HepG2 (cell line): ENCODE measurements around the gene PRKD2. TPM values are rescaled to one million over a fixed set of nuclear protein-coding genes. Genes with fewer than 3 reads are reported as not detected.
A peak's percentile ranks its signal among the peaks of the same experiment; 100 is the strongest.

ENCODE experiments used
- AGO1 ChIP-seq: fragments of 200-400 bp; formaldehyde crosslinking; IDR thresholded peaks from 2 replicates; pipeline ENCODE4 v1.6.1; 2017; ENCODE audit warnings: mild to moderate bottlenecking, low read depth, low read length, moderate library complexity; ENCODE audit not compliant: poor library complexity, severe bottlenecking
- AGO2 ChIP-seq: fragments of 200-400 bp; formaldehyde crosslinking; optimal IDR thresholded peaks from 2 replicates; pipeline ENCODE3; 2017; ENCODE audit warnings: mild to moderate bottlenecking, low read depth, low read length, moderate library complexity
- CCDC6 ChIP-seq: sonication (generic); formaldehyde crosslinking; IDR thresholded peaks from 2 replicates; pipeline ENCODE4 v1.8.1; 2022; ENCODE audit warnings: mild to moderate bottlenecking, missing genetic modification reagents, moderate library complexity
- CENPX ChIP-seq: sonication (generic); formaldehyde crosslinking; IDR thresholded peaks from 2 replicates; pipeline ENCODE4 v1.9.0; 2021; ENCODE audit warnings: mild to moderate bottlenecking, missing genetic modification reagents, moderate library complexity
- ELF1 ChIP-seq: sonication (generic); formaldehyde crosslinking; IDR thresholded peaks from 2 replicates; pipeline ENCODE4 v1.4.0; 2020; ENCODE audit warnings: missing genetic modification reagents
- GLI4 ChIP-seq: sonication (generic); formaldehyde crosslinking; IDR thresholded peaks from 2 replicates; pipeline ENCODE4 v1.5.1; 2020; ENCODE audit warnings: missing genetic modification reagents, mild to moderate bottlenecking, moderate library complexity, borderline replicate concordance
- JUNB ChIP-seq: sonication (generic); formaldehyde crosslinking; IDR thresholded peaks from 2 replicates; pipeline ENCODE4 v1.8.0; 2022; ENCODE audit warnings: missing genetic modification reagents, mild to moderate bottlenecking, borderline replicate concordance
- KLF6 ChIP-seq: IDR thresholded peaks from 2 replicates; pipeline ENCODE4 v1.8.0; 2016; ENCODE audit warnings: missing biosample characterization, missing genetic modification reagents
- MEIS2 ChIP-seq: sonication (generic); formaldehyde crosslinking; IDR thresholded peaks from 2 replicates; pipeline ENCODE4 v1.9.0; 2021; ENCODE audit warnings: mild to moderate bottlenecking, missing genetic modification reagents
- MIER3 ChIP-seq: IDR thresholded peaks from 2 replicates; pipeline ENCODE4 v1.6.1; 2016; ENCODE audit warnings: missing compliant biosample characterization, borderline replicate concordance
- POGZ ChIP-seq: sonication (generic); formaldehyde crosslinking; IDR thresholded peaks from 2 replicates; pipeline ENCODE4 v1.4.0; 2020; ENCODE audit warnings: mild to moderate bottlenecking, missing genetic modification reagents
- SMC3 ChIP-seq: IDR thresholded peaks from 2 replicates; pipeline ENCODE4 v1.6.1; 2011; ENCODE audit warnings: low read length, improper control_type of control experiment
- SP140L ChIP-seq: sonication (generic); formaldehyde crosslinking; IDR thresholded peaks from 2 replicates; pipeline ENCODE4 v1.4.0; 2020; ENCODE audit warnings: missing genetic modification reagents, borderline replicate concordance
- STAG1 ChIP-seq: sonication (generic); formaldehyde crosslinking; IDR thresholded peaks from 2 replicates; pipeline ENCODE4 v1.4.0; 2020; ENCODE audit warnings: missing genetic modification reagents
- TRIM24 ChIP-seq: sonication (generic); formaldehyde crosslinking; IDR thresholded peaks from 2 replicates; pipeline ENCODE4 v1.8.0; 2022; ENCODE audit warnings: mild to moderate bottlenecking, missing genetic modification reagents
- U2AF2 ChIP-seq: fragments of 200-400 bp; formaldehyde crosslinking; IDR thresholded peaks from 2 replicates; pipeline ENCODE4 v1.6.1; 2017; ENCODE audit warnings: low read depth, mild to moderate bottlenecking, low read length
- YY1 ChIP-seq: IDR thresholded peaks from 2 replicates; pipeline ENCODE4 v1.6.1; 2011; ENCODE audit warnings: low read length, low read depth, moderate library complexity, mild to moderate bottlenecking; ENCODE audit not compliant: insufficient read depth, insufficient replicate concordance
- ZKSCAN5 ChIP-seq: sonication (generic); formaldehyde crosslinking; IDR thresholded peaks from 2 replicates; pipeline ENCODE4 v1.5.1; 2020; ENCODE audit warnings: mild to moderate bottlenecking, missing genetic modification reagents
- ZNF484 ChIP-seq: sonication (generic); formaldehyde crosslinking; IDR thresholded peaks from 2 replicates; pipeline ENCODE4 v1.5.1; 2020; ENCODE audit warnings: mild to moderate bottlenecking, low read depth, missing genetic modification reagents, borderline replicate concordance
- ZNF570 ChIP-seq: sonication (generic); formaldehyde crosslinking; IDR thresholded peaks from 2 replicates; pipeline ENCODE4 v1.4.0; 2020; ENCODE audit warnings: mild to moderate bottlenecking, missing genetic modification reagents, borderline replicate concordance
- ZNF766 ChIP-seq: sonication (generic); formaldehyde crosslinking; IDR thresholded peaks from 2 replicates; pipeline ENCODE4 v1.5.0; 2020; ENCODE audit warnings: missing genetic modification reagents, borderline replicate concordance
- ZNF780A ChIP-seq: sonication (generic); formaldehyde crosslinking; IDR thresholded peaks from 2 replicates; pipeline ENCODE4 v1.8.0; 2022; ENCODE audit warnings: mild to moderate bottlenecking, missing genetic modification reagents, moderate library complexity
- ZNF790 ChIP-seq: sonication (generic); formaldehyde crosslinking; IDR thresholded peaks from 2 replicates; pipeline ENCODE4 v1.8.0; 2022; ENCODE audit warnings: missing genetic modification reagents, mild to moderate bottlenecking, borderline replicate concordance
- ZNF883 ChIP-seq: sonication (generic); formaldehyde crosslinking; IDR thresholded peaks from 2 replicates; pipeline ENCODE4 v1.5.1; 2020; ENCODE audit warnings: mild to moderate bottlenecking, missing genetic modification reagents; ENCODE audit errors: not compliant biosample characterization
- ZSCAN9 ChIP-seq: IDR thresholded peaks from 2 replicates; pipeline ENCODE4 v1.6.1; 2016; ENCODE audit warnings: borderline replicate concordance
- polyA plus RNA-seq, 8 experiments: library from polyadenylated mRNA; depleted of rRNA in 3 of 8; stranded (reverse) in 7 of 8; unstranded in 1 of 8; fragments of >200 nt; fragmentation: Illumina TruSeq in 4 of 8; extraction: Trizol in 4 of 8; gene quantifications; 2 replicates each; pipeline versions ENCODE4 v1.2.1 to v1.2.3, GENCODE V29; 2011 to 2016; ENCODE audit warnings: low read depth in 4 of 8, missing spikeins in 1 of 8, mixed read lengths in 1 of 8; ENCODE audit not compliant: insufficient read depth in 1 of 8
- total RNA-seq, 5 experiments: library from RNA; depleted of rRNA; stranded (reverse); fragments of >200 nt; fragmentation: Illumina TruSeq; extraction: Trizol; gene quantifications; 2 replicates each; pipeline ENCODE4 v1.2.3, GENCODE V29; 2016; ENCODE audit warnings: low read depth in 1 of 5
- TF ChIP-seq, protein P1 (sequence below): sonication (generic); formaldehyde crosslinking; IDR thresholded peaks from 2 replicates; pipeline ENCODE4 v1.4.0; 2020; ENCODE audit warnings: missing genetic modification reagents
- TF ChIP-seq, protein P2 (sequence below): sonication (generic); formaldehyde crosslinking; IDR thresholded peaks from 2 replicates; pipeline ENCODE4 v1.8.0; 2022; ENCODE audit warnings: mild to moderate bottlenecking, missing genetic modification reagents, borderline replicate concordance
- TF ChIP-seq, protein P3 (sequence below): sonication (generic); formaldehyde crosslinking; IDR thresholded peaks from 2 replicates; pipeline ENCODE4 v1.5.1; 2020; ENCODE audit warnings: missing genetic modification reagents, mild to moderate bottlenecking, borderline replicate concordance
- TF ChIP-seq, protein P4 (sequence below): fragments of 450-650 bp; IDR thresholded peaks from 2 replicates; pipeline ENCODE4 v1.6.1; 2017

Gene PRKD2
- total and polyA plus RNA-seq, 2 of the 13 experiments (the other 11 are each of a cell fraction or from before 2014, with no cell fraction given) = 6.7 to 7.3 TPM

DNA sequence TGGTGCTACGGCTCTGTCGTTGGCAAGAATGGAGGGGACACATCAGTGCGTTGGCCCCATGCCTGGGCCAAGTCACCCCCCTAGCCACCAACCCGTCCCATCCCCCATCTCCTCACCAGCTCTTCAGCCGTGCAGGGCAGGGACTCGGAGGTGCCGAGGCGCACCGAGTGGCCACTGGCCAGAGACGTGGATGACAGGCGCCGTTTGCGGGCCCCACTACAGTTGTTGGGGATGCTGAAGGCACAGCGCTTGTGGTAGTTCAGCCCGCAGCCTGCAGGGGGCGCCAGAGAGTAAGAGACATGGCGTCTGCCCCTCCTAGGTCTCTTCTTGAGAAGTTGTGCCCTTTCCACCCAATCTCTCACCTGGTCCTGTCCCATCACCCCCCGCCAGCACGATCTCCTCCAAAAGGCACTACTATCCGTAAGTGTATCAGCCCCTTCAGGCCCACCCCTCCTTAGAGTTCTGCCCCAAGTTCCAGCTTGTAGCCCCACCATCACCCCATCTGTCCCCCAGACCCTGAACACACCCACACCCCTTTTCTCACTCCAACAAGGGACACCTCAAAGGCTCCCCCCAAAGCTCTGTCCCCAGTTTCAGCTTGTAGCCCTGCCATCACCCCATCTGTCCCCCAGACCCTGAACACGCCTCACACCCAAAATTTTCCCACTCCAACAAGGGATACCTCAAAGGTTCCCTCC lies 12.4 kb downstream of the PRKD2 start (continued):
- TF ChIP-seq ZNF484 (CRISPR knock-in tag) = no peak
- TF ChIP-seq JUNB = no peak
- TF ChIP-seq KLF6 (CRISPR knock-in tag) = no peak
- TF ChIP-seq TRIM24 (CRISPR knock-in tag) = no peak
- TF ChIP-seq, protein P1, sequence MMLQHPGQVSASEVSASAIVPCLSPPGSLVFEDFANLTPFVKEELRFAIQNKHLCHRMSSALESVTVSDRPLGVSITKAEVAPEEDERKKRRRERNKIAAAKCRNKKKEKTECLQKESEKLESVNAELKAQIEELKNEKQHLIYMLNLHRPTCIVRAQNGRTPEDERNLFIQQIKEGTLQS (CRISPR knock-in tag) = no peak
- peak; percentile 55 for TF ChIP-seq STAG1 (CRISPR knock-in tag)
- peak; percentile 78 for TF ChIP-seq YY1
- no peak for TF ChIP-seq AGO1
- TF ChIP-seq, protein P2, sequence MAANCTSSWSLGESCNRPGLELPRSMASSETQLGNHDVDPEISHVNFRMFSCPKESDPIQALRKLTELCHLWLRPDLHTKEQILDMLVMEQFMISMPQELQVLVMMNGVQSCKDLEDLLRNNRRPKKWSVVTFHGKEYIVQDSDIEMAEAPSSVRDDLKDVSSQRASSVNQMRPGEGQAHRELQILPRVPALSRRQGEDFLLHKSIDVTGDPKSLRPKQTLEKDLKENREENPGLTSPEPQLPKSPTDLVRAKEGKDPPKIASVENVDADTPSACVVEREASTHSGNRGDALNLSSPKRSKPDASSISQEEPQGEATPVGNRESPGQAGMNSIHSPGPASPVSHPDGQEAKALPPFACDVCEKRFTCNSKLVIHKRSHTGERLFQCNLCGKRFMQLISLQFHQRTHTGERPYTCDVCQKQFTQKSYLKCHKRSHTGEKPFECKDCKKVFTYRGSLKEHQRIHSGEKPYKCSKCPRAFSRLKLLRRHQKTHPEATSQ (CRISPR knock-in tag) = no peak
- TF ChIP-seq MEIS2 (CRISPR knock-in tag) = no peak
- TF ChIP-seq, protein P3, sequence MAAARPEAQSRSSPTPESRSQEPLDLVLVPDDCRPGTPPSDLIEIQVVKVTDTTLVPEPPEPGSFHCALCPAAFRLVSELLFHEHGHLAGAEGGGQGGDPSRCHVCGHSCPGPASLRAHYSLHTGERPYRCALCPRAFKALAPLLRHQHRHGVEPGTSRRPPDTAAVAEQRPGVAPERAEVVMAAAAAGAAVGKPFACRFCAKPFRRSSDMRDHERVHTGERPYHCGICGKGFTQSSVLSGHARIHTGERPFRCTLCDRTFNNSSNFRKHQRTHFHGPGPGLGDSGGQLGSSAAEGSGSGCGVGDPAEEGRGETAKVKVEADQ (CRISPR knock-in tag) = no peak
- no peak for TF ChIP-seq ZKSCAN5 (CRISPR knock-in tag)
- no peak for TF ChIP-seq ZSCAN9
- TF ChIP-seq ZNF780A = no peak
- no peak for TF ChIP-seq U2AF2
- no peak for TF ChIP-seq ZNF883 (CRISPR knock-in tag)
- TF ChIP-seq MIER3 (CRISPR knock-in tag) = no peak
- TF ChIP-seq POGZ (CRISPR knock-in tag) = no peak
- TF ChIP-seq ZNF570 = no peak
- no peak for TF ChIP-seq ZNF766 (CRISPR knock-in tag)
- no peak for TF ChIP-seq ZNF790 (CRISPR knock-in tag)
- peak; percentile 51 for TF ChIP-seq AGO2
- TF ChIP-seq GLI4 (CRISPR knock-in tag) = no peak
- TF ChIP-seq SP140L (CRISPR knock-in tag) = no peak
- peak; percentile 49 for TF ChIP-seq SMC3
- TF ChIP-seq CCDC6 (CRISPR knock-in tag) = no peak
- TF ChIP-seq CENPX (CRISPR knock-in tag) = no peak
- TF ChIP-seq, protein P4, sequence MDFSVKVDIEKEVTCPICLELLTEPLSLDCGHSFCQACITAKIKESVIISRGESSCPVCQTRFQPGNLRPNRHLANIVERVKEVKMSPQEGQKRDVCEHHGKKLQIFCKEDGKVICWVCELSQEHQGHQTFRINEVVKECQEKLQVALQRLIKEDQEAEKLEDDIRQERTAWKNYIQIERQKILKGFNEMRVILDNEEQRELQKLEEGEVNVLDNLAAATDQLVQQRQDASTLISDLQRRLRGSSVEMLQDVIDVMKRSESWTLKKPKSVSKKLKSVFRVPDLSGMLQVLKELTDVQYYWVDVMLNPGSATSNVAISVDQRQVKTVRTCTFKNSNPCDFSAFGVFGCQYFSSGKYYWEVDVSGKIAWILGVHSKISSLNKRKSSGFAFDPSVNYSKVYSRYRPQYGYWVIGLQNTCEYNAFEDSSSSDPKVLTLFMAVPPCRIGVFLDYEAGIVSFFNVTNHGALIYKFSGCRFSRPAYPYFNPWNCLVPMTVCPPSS = no peak
- TF ChIP-seq ELF1 (CRISPR knock-in tag) = no peak
